Keratinocyte (primary cell): ENCODE results near the gene DNAJB11.

Experiments
- EZH2 ChIP-seq: IDR thresholded peaks from one replicate; pipeline ENCODE4 v1.6.1; 2012; ENCODE audit warnings: inconsistent platforms, mild to moderate bottlenecking, low read length, moderate library complexity
- TF ChIP-seq, protein P1 (sequence below), 3 experiments: IDR thresholded peaks in 1 of 3; conservative IDR thresholded peaks in 1 of 3; optimal IDR thresholded peaks in 1 of 3; 2 replicates in 2 of 3; 3 replicates in 1 of 3; pipeline versions ENCODE3 to v1.5.1; 2011; ENCODE audit warnings: low read length in 3 of 3, mild to moderate bottlenecking in 3 of 3, moderate library complexity in 2 of 3, control low read depth in 1 of 3, inconsistent platforms in 1 of 3; ENCODE audit not compliant: insufficient read depth in 2 of 3; ENCODE audit errors: extremely low read depth in 1 of 3

DNA sequence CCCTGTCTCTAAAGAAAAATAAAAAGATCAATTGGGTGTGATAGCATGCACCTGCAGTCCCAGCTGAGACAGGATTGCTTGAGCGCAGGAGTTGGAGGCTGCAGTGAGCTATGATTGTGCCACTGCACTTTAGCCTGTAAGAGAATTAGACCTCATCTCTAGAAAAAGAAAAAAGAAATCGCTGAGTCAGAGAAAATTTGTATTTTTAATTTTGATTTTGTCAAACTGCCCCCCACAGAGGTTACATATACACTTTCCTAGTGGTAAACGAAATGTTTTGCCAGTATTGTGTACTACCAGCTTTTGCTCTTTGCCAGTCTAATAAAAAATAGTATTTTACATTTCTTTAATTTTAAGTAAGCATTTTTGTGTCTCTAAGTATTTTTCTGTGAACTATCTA, 21.0 kb upstream of the DNAJB11 start:
- TF ChIP-seq, protein P1, sequence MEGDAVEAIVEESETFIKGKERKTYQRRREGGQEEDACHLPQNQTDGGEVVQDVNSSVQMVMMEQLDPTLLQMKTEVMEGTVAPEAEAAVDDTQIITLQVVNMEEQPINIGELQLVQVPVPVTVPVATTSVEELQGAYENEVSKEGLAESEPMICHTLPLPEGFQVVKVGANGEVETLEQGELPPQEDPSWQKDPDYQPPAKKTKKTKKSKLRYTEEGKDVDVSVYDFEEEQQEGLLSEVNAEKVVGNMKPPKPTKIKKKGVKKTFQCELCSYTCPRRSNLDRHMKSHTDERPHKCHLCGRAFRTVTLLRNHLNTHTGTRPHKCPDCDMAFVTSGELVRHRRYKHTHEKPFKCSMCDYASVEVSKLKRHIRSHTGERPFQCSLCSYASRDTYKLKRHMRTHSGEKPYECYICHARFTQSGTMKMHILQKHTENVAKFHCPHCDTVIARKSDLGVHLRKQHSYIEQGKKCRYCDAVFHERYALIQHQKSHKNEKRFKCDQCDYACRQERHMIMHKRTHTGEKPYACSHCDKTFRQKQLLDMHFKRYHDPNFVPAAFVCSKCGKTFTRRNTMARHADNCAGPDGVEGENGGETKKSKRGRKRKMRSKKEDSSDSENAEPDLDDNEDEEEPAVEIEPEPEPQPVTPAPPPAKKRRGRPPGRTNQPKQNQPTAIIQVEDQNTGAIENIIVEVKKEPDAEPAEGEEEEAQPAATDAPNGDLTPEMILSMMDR (optimal IDR thresholded peaks at IDR 0.05 in 1 of 3, IDR thresholded peaks at IDR 0.05 in 1 of 3, conservative IDR thresholded peaks at IDR 0.05 in 1 of 3; ENCODE audit: extremely low read depth in 1 of 3, insufficient read depth in 2 of 3, low read length in 3 of 3), result no peak
- no peak for TF ChIP-seq EZH2
